H1 (cell line): ENCODE data around the gene CCDC80. TPM values are rescaled to one million over a fixed set of nuclear protein-coding genes. Genes with fewer than 3 reads are reported as not detected.

ENCODE experiments used
- ASH2L ChIP-seq: fragments of 200-600, 300-600 bp; sonication (generic); IDR thresholded peaks from one replicate; pipeline ENCODE4 v1.7.1; 2017; ENCODE audit warnings: low read length
- EZH2 ChIP-seq: fragments of 200-600 bp; sonication (generic); IDR thresholded peaks from 2 replicates; pipeline ENCODE4 v1.7.1; 2012; ENCODE audit warnings: low read depth, mild to moderate bottlenecking, moderate library complexity, low read length, inconsistent platforms; ENCODE audit not compliant: severe bottlenecking
- polyA plus RNA-seq, 7 experiments: library from polyadenylated mRNA; depleted of rRNA in 3 of 7; stranded (reverse) in 5 of 7; unstranded in 2 of 7; fragments of >200 nt in 5 of 7; fragments of 200-250 nt in 2 of 7; gene quantifications; 1 replicate in 5 of 7; 2 replicates in 1 of 7; 4 replicates in 1 of 7; pipeline versions ENCODE4 v1.2.1 to v1.2.3, GENCODE V29; 2011 to 2013; ENCODE audit warnings: missing spikeins in 2 of 7, mixed read lengths in 2 of 7
- total RNA-seq: library from RNA; stranded (reverse); fragmentation: NEBNext Ultra II Directional; extraction: Animal tissue kit (Norgen Biotek cat#: 25700); gene quantifications from 2 replicates; pipeline ENCODE4 v1.2.1, GENCODE V29; 2021

Gene CCDC80
- total and polyA plus RNA-seq, 2 of the 8 experiments (the other 6 are each of a cell fraction or from before 2014, with no cell fraction given), result 1.1 to 12.9 TPM

DNA sequence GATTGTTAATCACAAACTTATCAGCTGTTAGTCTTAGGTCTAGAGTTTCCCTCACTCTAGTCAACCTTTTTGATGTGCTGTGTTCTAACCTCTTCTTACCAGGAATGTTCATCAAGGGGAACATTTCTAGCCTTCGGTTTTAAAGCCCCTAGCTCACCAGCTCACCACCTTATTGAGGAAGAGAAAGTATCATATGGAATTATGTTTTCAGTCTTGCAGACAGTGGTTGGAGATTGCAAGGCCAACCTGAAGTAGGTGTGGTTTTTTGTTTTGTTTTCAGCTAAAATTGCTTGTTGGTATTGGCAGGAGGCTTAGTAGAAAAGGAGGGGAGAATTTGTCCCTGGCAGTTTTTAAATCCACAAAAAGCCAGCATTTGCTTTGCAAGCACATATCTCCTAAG is 48.4 kb upstream of the CCDC80 start (continued):
- TF ChIP-seq EZH2 (no peak), ASH2L (no peak)
- TF ChIP-seq, all 59 proteins: peak for 0
